HG03045 (cell line): ENCODE data around the gene NME7.
"Not testable (repeated sequence)": the region's sequence is repeated elsewhere in the genome, so short reads cannot be mapped to it uniquely, and the experiment has no call there.

Experiments used
- ATAC-seq: cut with Tn5 transposase; IDR thresholded peaks from one replicate; pipeline ENCODE4 v1.9.1; 2021; ENCODE audit warnings: mild to moderate bottlenecking, moderate library complexity; ENCODE audit not compliant: unreplicated experiment

NME7 gene

GRCh38 chr1:169130683-169131082 lies 236.9 kb downstream of the NME7 start:
- ATAC-seq: no peak

- no peak for ATAC-seq
Observed at GRCh38 chr1:169129109-169129784, 238.3 kb downstream of the NME7 start.

GRCh38 chr1:169128562-169128961 lies 239.0 kb downstream of the NME7 start:
- no peak for ATAC-seq

DNA sequence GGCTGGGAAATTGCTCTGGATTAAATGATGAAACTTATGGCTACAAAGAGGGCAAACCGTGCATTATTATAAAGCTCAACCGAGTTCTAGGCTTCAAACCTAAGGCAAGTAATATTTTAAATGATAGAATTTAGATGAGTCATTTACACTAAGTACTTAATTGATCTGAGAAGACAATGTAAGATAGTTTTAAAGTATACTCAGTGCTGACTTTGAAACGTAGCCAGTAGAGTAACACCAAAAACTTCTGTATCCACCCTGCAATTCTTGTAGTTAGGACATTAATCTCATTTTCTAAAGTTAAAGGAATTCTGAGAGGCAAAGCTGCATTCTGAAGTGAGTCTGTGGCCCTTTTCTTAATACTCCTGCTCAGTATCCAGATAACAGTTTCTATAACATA lies 240.3 kb downstream of the NME7 start:
- no peak for ATAC-seq

- no peak for ATAC-seq
Observed at GRCh38 chr1:169126335-169126734, 241.3 kb downstream of the NME7 start.

GRCh38 chr1:169125597-169125996 lies 242.0 kb downstream of the NME7 start:
- ATAC-seq: not testable (repeated sequence)

GRCh38 chr1:169124459-169124858 lies 243.1 kb downstream of the NME7 start:
- no peak for ATAC-seq

DNA sequence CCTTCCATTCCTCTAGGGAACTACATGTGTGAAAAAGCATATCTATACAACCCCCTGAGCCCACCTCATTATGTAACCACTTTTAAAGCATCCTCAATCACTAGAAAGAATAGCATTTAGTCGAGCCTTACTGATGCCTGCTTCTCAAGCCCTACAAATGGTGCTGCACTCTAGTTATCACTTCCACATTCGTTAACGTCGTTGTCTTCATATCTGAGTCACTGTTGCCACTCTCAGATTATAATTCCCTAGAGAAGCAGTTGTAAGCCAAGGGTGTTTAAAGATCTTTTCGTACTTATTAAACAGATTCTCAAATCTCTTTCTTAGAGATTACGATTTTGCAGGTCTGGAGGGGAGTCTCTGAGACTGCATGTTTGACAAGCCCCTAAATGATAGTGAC lies 244.6 kb downstream of the NME7 start:
- no peak for ATAC-seq

- no peak for ATAC-seq
Observed at GRCh38 chr1:169121146-169121923, 246.3 kb downstream of the NME7 start.

- ATAC-seq: no peak
Observed at GRCh38 chr1:169120066-169120465, 247.5 kb downstream of the NME7 start.

DNA sequence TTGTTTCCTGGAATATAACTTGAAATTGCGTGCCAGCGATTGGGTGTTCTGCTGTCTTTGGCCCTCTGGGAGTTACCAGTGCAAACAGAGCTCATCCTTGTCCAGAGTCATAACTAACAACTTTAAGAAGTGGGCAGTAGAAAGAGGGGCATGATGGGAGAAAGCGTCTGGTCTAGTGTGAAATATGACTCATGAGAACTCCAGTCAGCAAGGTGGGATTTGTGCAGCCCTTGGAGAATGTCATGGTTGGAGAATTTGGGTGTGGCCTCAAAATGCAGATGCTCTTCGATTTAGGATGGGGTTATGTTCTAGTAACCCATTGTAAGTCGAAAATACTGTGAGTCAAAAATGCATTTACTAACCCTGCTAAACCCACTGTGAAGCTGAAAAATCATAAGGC lies 248.2 kb downstream of the NME7 start:
- ATAC-seq: no peak

DNA sequence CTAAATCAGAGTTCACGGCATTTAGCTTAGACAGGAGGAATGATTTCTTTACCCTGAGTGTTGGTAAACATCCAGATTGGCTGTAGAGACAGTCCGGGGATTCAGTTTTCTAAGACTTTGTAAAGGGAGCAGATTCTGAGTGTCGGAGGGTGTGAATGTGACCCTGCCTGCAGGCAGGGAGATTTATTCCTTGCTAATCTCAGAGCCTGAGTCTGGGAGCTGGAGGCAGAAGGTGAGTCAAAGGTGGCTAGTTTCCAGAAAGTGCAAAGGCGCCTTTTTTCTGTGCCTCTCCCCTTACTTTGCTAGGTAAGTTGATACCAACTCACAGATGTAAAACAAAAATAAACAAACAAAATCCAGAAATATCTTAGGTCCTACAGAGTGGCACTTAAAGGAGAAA lies 249.4 kb downstream of the NME7 start:
- no peak for ATAC-seq

GRCh38 chr1:169117599-169117998 lies 250.0 kb downstream of the NME7 start:
- ATAC-seq: no peak

- ATAC-seq: no peak
Observed at GRCh38 chr1:169117014-169117413, 250.6 kb downstream of the NME7 start.

DNA sequence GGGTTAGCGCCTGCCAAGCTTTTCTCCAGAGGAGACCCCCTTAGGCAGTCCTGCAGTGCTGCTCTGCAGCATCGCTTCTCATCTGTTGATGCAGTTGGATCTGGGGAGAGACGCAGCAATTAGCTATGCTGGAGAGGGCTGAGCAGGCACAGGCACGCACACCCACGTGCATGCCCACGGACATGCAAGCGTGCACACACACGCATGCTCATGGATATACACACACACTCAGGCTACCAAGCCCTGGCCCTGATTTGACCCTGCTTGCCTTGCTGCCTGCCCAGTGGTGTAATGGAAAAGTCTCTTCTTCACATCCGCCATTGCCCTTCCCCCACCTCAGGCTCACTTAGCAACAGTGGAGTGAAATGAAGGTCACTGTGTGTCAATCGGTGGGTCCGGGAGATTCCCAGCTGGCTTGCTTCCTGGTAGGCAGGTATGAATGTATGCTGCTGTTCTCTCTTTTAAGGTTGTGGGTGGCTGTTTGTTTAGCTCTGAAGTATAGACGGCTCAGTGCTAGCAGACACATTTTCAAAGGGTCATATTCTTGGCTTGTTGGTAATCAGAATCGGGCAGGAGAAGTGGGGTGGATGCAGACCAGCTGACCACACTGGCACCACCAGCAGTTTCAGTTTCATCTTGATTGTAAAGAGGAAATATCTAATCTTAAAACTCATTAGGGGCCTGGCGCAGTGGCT lies 251.6 kb downstream of the NME7 start:
- peak; percentile 69 for ATAC-seq

DNA sequence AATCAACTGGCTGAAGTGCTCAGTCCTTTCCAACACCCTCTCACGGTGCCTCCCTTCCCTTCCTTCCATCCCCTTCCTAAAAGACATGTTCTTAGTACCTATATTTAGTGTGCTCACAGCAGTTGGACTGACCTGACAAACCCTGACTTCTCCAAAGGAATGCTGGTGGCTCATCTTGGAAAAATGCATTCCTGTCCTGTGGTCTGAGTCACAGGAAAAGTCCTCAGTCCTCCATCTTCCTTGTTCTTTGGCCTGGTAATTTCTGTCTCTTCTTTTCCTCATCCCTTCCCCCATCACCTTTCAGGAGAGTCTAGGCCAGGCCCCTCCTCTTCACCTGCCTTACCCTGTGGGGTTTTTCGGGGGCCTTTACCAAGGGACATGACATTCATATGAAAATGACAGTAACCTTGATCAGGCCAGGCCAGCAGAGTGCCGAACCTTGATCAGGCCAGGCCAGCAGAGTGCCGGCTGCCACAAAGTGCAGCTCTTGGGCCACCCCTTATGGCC lies 253.9 kb downstream of the NME7 start:
- no peak for ATAC-seq

DNA sequence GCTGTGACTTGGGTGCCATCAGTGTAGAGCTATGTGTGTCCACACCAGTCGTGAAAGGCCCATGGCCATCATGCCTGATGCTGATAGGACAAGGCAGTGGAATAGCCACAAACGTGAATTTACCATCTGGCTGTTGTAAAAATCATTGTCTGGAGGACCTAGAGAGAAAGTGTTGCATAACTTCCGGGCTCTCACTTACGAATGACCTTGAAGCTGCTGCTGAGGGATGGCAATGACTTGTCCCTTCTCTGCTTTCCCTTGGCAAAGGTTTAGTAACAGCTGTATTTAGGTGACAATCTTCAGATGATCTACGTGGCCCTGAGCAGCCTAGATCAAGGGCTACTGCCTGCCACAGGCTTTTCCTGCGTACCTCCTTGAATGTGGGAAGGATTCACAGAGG lies 255.4 kb downstream of the NME7 start:
- ATAC-seq: no peak

DNA sequence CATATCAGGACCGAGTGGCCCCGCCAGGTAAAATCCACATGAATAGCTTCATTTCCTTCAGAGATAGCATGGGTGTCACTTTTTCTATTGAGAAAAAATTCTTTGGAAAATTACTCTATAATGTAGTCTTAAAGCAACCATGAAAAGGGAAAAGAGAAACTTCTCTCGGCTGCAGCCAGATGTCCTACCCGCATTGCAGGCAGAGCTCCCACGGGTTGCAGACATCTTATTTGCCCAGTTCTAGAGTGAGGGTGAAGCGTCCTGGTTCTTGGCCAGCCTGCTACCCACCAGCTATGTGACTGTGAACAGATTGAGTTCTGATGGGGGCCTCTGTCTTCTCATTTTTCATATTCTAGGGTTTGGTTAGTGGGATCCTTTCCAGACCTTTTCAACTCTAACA lies 256.1 kb downstream of the NME7 start:
- ATAC-seq: no peak

DNA sequence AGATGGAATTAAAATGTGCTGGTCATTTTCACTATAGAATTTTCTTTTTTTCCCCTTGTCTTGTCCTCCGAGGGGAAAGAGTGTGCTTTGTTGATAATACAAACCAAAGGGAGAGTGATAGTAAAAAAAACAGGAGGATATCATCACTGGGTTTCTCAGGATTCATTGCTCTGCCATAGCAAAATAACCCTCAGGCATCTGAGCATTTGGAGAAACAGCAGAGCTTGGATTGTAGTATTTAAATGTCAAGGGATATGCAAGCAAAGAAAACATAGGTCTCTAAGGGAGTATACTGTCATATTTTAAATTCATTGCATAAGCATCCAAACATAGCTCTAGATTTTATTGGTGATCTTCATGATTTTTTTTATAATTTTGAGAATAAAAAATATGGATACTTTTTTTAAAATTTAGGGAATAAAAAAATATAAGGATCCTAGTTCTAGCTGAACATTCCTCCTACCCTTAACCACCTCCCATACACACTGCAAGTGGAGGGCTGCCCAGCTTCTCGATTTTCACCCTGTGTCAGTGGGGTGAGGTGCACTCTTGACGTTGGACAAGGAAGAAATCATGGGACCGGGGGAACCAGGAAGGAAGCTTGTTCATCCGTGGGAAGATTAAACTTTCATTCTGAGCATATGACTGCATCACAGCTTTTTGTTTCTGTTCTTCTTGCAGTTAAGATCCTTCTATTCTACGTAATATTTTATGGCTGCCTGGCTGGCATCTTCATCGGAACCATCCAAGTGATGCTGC lies 256.7 kb downstream of the NME7 start:
- no peak for ATAC-seq

DNA sequence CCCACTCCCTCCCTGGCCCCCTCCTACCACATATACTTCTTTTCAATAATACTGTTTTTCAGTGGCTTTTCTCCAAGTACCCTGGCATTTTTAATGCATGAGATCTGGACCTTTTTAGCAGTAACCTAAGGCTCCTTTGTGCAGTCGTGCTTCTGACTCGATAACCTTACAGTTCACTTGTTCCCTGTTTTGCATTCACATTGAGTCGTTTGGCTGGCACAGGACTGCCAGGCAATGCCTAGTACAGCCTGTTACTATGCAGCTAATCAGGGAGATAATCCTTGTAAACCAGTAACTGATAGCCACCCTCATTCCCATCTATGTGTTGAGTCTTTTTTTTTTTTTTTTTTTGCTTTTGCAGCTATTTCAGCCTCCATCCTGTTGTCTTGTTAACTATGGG lies 257.4 kb downstream of the NME7 start:
- ATAC-seq: no peak

- ATAC-seq: no peak
Observed at GRCh38 chr1:169109561-169110134, 257.9 kb downstream of the NME7 start.
